Omental fat pad (tissue), 4 donors: ENCODE data around the gene SUDS3. TPM values are rescaled to one million over a fixed set of nuclear protein-coding genes. Genes with fewer than 3 reads are reported as not detected.

Experiments
- ATAC-seq: fragments of 150-250 bp; one replicate; pipeline ENCODE4 v1.9.1; 2016; ENCODE audit warnings: mild to moderate bottlenecking, moderate library complexity; ENCODE audit not compliant: low FRiP score
- DNase-seq: peaks from one replicate; pipeline ENCODE4 v3.0.0-alpha.2; 2019; ENCODE audit warnings: low spot score
- CTCF ChIP-seq, 3 donors: fragments of 450-650 bp; IDR thresholded peaks; one replicate each; pipeline ENCODE4 v1.5.1; 2016 to 2017; ENCODE audit warnings: antibody characterized with exemption in 3 of 3, mild to moderate bottlenecking in 3 of 3, moderate library complexity in 2 of 3
- total RNA-seq, 4 donors: library from RNA; depleted of rRNA; stranded (reverse); fragments of >200 nt; gene quantifications; one replicate each; pipeline ENCODE4 v1.1.0, GENCODE V29; 2016

The SUDS3 gene
- total RNA-seq, 4 donors from 2014 or later = 27.7 to 45.6 (median 29.6) TPM

DNA sequence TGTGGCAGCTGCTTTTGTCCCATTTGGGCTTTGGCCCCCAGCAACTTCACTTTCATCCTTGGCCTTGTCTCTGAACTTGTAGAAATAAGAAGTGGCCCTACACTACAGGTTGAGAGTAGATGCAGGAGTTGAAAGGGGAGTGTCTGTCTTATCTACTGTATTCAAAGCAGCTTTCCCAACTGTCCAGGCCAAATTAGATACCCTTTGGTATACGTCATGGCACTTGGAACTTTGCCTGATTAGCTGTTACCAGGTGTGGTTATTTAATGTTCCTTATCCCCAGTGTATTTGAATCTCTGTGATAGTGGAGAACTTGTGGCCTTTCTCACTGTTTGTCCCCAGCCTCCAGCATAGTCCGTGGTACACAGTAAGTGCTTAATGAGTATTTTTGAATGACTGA is 33.5 kb downstream of the SUDS3 start:
- no peak for TF ChIP-seq CTCF (IDR thresholded peaks at IDR 0.05)
- DNase-seq (no peak), ATAC-seq (no peak)

- ATAC-seq (no peak), DNase-seq (no peak)
- no peak for TF ChIP-seq CTCF (IDR thresholded peaks at IDR 0.05)
Measured at GRCh38 chr12:118417942-118418341, 41.6 kb downstream of the SUDS3 start.

DNA sequence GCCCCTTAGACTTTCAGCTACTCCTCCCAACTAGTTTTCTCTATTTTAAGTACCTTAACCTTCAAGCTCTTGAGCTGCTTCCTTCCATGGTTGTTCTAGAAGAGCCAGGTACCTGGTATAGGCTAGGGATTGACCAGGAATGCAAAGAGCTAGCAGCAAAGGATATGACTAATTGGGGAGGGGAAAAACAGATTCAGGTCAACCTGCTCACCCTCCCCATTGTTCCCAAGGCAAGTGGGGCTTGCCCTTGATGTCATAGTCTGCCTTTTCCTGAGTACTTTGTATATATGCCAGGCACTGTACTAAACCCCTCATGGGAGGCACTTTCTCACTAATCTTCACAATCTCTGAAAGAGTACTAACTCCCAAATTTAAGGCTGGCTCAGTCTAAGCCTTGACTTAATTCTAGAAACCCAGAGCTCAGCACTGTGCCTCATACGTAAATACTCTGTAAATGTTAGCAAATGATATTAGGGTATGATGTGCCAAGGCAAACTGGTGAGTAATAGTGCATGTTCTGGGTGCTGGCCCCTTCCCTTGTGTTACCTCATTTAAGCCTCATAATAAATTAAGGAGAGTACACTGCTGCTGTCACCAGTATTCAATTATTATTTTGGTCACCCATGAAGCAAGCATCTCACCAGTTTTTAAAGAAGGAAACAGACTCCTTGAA is 42.2 kb downstream of the SUDS3 start:
- DNase-seq (no peak), ATAC-seq (no peak)
- TF ChIP-seq CTCF (IDR thresholded peaks at IDR 0.05) = no peak

DNA sequence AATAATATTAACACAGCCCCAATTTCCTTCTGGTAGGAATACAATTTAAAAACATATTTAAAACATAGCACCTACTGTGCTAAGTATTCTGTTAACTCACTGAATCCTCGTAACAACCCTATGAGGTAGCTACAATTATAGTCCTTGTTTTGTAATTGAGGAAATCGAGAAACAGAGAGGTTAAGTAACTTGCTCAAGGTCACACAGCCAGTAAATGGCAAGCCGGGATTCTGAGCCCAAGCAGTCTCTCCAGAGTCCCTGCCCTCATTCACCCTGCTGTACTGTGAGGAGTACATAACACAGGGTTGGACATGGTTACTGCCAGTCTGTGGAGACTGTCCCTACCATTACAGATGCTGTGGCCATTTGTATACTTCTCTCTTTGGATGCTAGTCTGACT is 44.3 kb downstream of the SUDS3 start:
- TF ChIP-seq CTCF (IDR thresholded peaks at IDR 0.05) = no peak
- DNase-seq (no peak), ATAC-seq (no peak)

DNA sequence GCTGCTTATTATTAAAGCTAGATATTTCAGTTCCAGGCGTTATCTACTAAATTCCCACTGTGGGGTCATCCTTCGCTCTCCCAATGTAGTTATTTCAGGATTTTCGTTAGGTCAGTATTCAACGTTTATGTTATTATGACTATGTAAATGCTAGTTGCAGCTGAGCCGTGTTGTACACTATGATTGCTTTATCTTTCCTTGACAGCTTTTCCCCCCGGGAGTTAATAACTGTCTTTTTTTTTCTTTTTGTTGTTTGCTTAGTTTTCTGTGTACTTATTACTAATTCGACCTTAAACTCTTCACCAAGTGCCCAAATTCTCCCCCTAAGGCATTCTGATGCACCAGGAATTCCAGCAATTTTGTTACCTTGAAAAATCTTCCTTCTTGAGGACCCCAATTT is 48.5 kb downstream of the SUDS3 start:
- ATAC-seq = no peak
- TF ChIP-seq CTCF (IDR thresholded peaks at IDR 0.05) = no peak
- DNase-seq = no peak

- no peak for TF ChIP-seq CTCF (IDR thresholded peaks at IDR 0.05)
- no peak for DNase-seq
- no peak for ATAC-seq
Measured at GRCh38 chr12:118425364-118425763, 49.0 kb downstream of the SUDS3 start.

GRCh38 chr12:118427819-118428218 is 51.5 kb downstream of the SUDS3 start:
- TF ChIP-seq CTCF (IDR thresholded peaks at IDR 0.05) = no peak
- DNase-seq (no peak), ATAC-seq (no peak)
